Lung (tissue), 12 donors: ENCODE results near the gene ACACB. TPM values are rescaled to one million over a fixed set of nuclear protein-coding genes. Genes with fewer than 3 reads are reported as not detected.

Source experiments
- ATAC-seq: fragments of 200-7000 bp; cut with Tn5 transposase; one replicate; pipeline ENCODE4 v1.9.1; 2020; ENCODE audit warnings: moderate number of reproducible peaks; ENCODE audit not compliant: insufficient read depth, low FRiP score
- DNase-seq, 3 donors: peaks; one replicate each; pipeline ENCODE4 v3.0.0-alpha.2; 2013 to 2017
- H3K27ac ChIP-seq, 2 donors: one replicate each; pipeline ENCODE4 v1.5.1; 2013; ENCODE audit warnings: mild to moderate bottlenecking in 2 of 2, moderate library complexity in 2 of 2, control low read depth in 1 of 2, inconsistent platforms in 1 of 2, low read depth in 1 of 2, low read length in 1 of 2
- H3K27me3 ChIP-seq, 3 donors: one replicate each; pipeline ENCODE4 v1.5.1; 2013; ENCODE audit warnings: low read length in 2 of 3; ENCODE audit not compliant: control insufficient read depth in 3 of 3, insufficient read depth in 3 of 3
- H3K36me3 ChIP-seq, 4 donors: one replicate each; pipeline ENCODE4 v1.5.1; 2013; ENCODE audit warnings: low read length in 4 of 4, mild to moderate bottlenecking in 1 of 4, moderate library complexity in 1 of 4; ENCODE audit not compliant: control insufficient read depth in 4 of 4, insufficient read depth in 4 of 4
- H3K4me1 ChIP-seq, 5 donors: one replicate each; pipeline ENCODE4 v1.5.1; 2013; ENCODE audit warnings: low read length in 5 of 5, mild to moderate bottlenecking in 2 of 5, moderate library complexity in 1 of 5; ENCODE audit not compliant: control insufficient read depth in 5 of 5, insufficient read depth in 5 of 5
- H3K4me3 ChIP-seq: one replicate; pipeline ENCODE4 v1.5.1; 2013; ENCODE audit warnings: mild to moderate bottlenecking, control low read depth, moderate library complexity
- H3K9ac ChIP-seq, 2 donors: one replicate each; pipeline ENCODE4 v1.5.1; 2013; ENCODE audit warnings: low read length in 2 of 2, control low read depth in 1 of 2; ENCODE audit not compliant: insufficient read depth in 1 of 2
- H3K9me3 ChIP-seq, 4 donors: one replicate each; pipeline ENCODE4 v1.5.1; 2013; ENCODE audit warnings: low read length in 3 of 4, mild to moderate bottlenecking in 1 of 4, moderate library complexity in 1 of 4; ENCODE audit not compliant: control insufficient read depth in 4 of 4, insufficient read depth in 3 of 4
- WGBS, 2 donors: extraction: QIAGEN DNeasy Blood & Tissue Kit; methylation state at CpG; one replicate each; pipeline ENCODE4 v1.1.7; 2013; 5-methylcytosine and 5-hydroxymethylcytosine counted together
- polyA plus RNA-seq, 2 donors: library from polyadenylated mRNA; stranded (reverse); fragments of 200-250 nt; gene quantifications; one replicate each; pipeline ENCODE4 v1.2.1, GENCODE V29; 2013
- total RNA-seq, 2 donors: library from RNA; depleted of rRNA in 1 of 2; stranded (reverse); fragments of >200 nt in 1 of 2; gene quantifications; one replicate each; pipeline ENCODE4 v1.2.1, GENCODE V29; 2014 to 2021
- TF ChIP-seq, protein P1 (sequence below): IDR thresholded peaks from 2 replicates; pipeline ENCODE4 v1.5.1; 2012; ENCODE audit warnings: mild to moderate bottlenecking; ENCODE audit errors: control extremely low read depth, extremely low read depth
- donor health status: control.
- donor health status: control.
- donor health status: Bipolar disorder and iron deficiency.
- donor health status: healthy.
- donor health status: DM: yes; HTN: yes; CAD: no.

The ACACB gene
- total and polyA plus RNA-seq, 4 donors = 2.9 to 24.5 (median 18.2) TPM

GRCh38 chr12:109236257-109236656 lies 119.9 kb downstream of the ACACB start:
- H3K27me3 ChIP-seq = no peaks in the 10 kb centered on the region
- no peak overlapping the region for H3K27ac ChIP-seq
- ATAC-seq = no peak
- H3K9ac ChIP-seq = no peak overlapping the region
- no peak overlapping the region for H3K4me3 ChIP-seq
- TF ChIP-seq, protein P1, sequence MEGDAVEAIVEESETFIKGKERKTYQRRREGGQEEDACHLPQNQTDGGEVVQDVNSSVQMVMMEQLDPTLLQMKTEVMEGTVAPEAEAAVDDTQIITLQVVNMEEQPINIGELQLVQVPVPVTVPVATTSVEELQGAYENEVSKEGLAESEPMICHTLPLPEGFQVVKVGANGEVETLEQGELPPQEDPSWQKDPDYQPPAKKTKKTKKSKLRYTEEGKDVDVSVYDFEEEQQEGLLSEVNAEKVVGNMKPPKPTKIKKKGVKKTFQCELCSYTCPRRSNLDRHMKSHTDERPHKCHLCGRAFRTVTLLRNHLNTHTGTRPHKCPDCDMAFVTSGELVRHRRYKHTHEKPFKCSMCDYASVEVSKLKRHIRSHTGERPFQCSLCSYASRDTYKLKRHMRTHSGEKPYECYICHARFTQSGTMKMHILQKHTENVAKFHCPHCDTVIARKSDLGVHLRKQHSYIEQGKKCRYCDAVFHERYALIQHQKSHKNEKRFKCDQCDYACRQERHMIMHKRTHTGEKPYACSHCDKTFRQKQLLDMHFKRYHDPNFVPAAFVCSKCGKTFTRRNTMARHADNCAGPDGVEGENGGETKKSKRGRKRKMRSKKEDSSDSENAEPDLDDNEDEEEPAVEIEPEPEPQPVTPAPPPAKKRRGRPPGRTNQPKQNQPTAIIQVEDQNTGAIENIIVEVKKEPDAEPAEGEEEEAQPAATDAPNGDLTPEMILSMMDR = no peak
- WGBS, 2 donors = 88 to 93% methylated on average over 6 of the region's 6 CpGs
- no peaks in the 10 kb centered on the region for H3K4me1 ChIP-seq
- H3K36me3 ChIP-seq = peaks cover 13 to 53% (median 31%) of the 10 kb centered on the region in 4 donors
- DNase-seq = no peak
- no peaks in the 10 kb centered on the region for H3K9me3 ChIP-seq

GRCh38 chr12:109239179-109239578 lies 122.8 kb downstream of the ACACB start:
- DNase-seq = no peak

DNA sequence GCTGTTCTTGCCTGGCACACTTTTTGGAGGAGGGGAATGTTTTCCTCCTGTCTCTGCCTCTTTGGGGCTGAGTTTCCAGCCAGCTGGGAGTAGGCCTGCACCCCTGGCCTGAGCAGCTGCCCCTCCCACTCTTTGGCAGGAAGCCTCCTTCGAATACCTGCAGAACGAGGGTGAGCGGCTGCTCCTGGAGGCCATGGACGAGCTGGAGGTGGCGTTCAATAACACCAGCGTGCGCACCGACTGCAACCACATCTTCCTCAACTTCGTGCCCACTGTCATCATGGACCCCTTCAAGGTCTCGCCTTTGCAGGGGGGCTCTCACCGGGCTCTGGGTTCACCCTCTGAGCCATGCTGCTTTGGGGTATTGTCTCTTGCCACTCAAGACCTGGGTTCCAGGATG lies 123.3 kb downstream of the ACACB start:
- Histone ChIP-seq H3K9me3 (no peaks in the 10 kb centered on the region), H3K9ac (no peak overlapping the region), H3K36me3 (peaks cover 16 to 43% (median 34%) of the 10 kb centered on the region in 4 donors), H3K27ac (no peak overlapping the region), H3K27me3 (no peaks in the 10 kb centered on the region), H3K4me1 (no peaks in the 10 kb centered on the region), H3K4me3 (no peak overlapping the region)
- ATAC-seq (no peak), DNase-seq (no peak)
- 92 to 93% methylated on average over 11 of the region's 11 CpGs for WGBS, 2 donors
- TF ChIP-seq, protein P1 = no peak

More at GRCh38 chr12:109239179-109239578, 122.8 kb downstream of the ACACB start:
- 89 to 92% methylated on average over 4 of the region's 4 CpGs for WGBS, 2 donors
- no peaks in the 10 kb centered on the region for H3K4me1 ChIP-seq
- ATAC-seq = no peak
- no peaks in the 10 kb centered on the region for H3K27me3 ChIP-seq
- H3K9me3 ChIP-seq = no peaks in the 10 kb centered on the region
- H3K4me3 ChIP-seq = no peak overlapping the region
- TF ChIP-seq, protein P1 = no peak
- peaks cover 16 to 45% (median 33%) of the 10 kb centered on the region in 4 donors for H3K36me3 ChIP-seq
- H3K9ac ChIP-seq = no peak overlapping the region
- no peak overlapping the region for H3K27ac ChIP-seq

DNA sequence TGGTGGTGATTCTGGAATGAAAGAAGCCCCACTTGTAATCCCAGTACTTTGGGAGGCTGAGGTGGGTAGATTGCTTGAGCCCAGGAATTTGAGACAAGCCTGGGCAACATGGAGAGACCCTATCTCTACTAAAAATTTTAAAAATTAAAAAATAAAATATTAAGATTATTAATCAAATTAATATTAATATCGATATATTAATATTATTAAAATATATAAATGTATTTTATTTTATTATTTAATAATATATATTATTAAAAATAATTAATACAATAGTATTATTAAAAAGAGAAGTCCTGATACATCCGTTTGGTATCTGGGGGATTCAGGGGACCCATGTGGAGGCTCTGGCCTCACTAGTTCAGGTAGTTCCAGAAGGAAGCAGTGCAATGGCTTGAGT lies 124.0 kb downstream of the ACACB start:
- ATAC-seq (no peak), DNase-seq (no peak)
- H3K4me3 ChIP-seq = no peak overlapping the region
- H3K36me3 ChIP-seq = peaks cover 16 to 43% (median 32%) of the 10 kb centered on the region in 4 donors
- no peaks in the 10 kb centered on the region for H3K9me3 ChIP-seq
- no peak overlapping the region for H3K9ac ChIP-seq
- no peaks in the 10 kb centered on the region for H3K4me1 ChIP-seq
- H3K27me3 ChIP-seq = no peaks in the 10 kb centered on the region
- H3K27ac ChIP-seq = no peak overlapping the region
- 92 to 95% methylated on average over 2 of the region's 2 CpGs for WGBS, 2 donors
- TF ChIP-seq, protein P1 = no peak
